HG02763 (cell line): ENCODE data around the gene NOL4L.

ENCODE experiments used
- ATAC-seq: cut with Tn5 transposase; IDR thresholded peaks from one replicate; pipeline ENCODE4 v1.9.1; 2021; ENCODE audit warnings: mild to moderate bottlenecking, moderate library complexity; ENCODE audit not compliant: unreplicated experiment

NOL4L gene

GRCh38 chr20:32563311-32564272 lies 21.5 kb downstream of the NOL4L start:
- no peak for ATAC-seq

- ATAC-seq: no peak
Measured at GRCh38 chr20:32562495-32562911, 22.6 kb downstream of the NOL4L start.

- ATAC-seq: no peak
Measured at GRCh38 chr20:32560989-32561830, 23.9 kb downstream of the NOL4L start.

GRCh38 chr20:32560482-32560988 lies 24.6 kb downstream of the NOL4L start:
- ATAC-seq: no peak

- ATAC-seq: no peak
Measured at GRCh38 chr20:32559753-32560380, 25.3 kb downstream of the NOL4L start.

GRCh38 chr20:32559205-32559752 lies 25.9 kb downstream of the NOL4L start:
- ATAC-seq: no peak

- ATAC-seq: no peak
Measured at GRCh38 chr20:32558526-32558925, 26.6 kb downstream of the NOL4L start.

- ATAC-seq: no peak
Measured at GRCh38 chr20:32557319-32557718, 27.8 kb downstream of the NOL4L start.

GRCh38 chr20:32556312-32557184 lies 28.6 kb downstream of the NOL4L start:
- no peak for ATAC-seq

- no peak for ATAC-seq
Measured at GRCh38 chr20:32555584-32555983, 29.5 kb downstream of the NOL4L start.

- ATAC-seq: no peak
Measured at GRCh38 chr20:32554965-32555289, 30.2 kb downstream of the NOL4L start.

- no peak for ATAC-seq
Measured at GRCh38 chr20:32553618-32554017, 31.5 kb downstream of the NOL4L start.

GRCh38 chr20:32551693-32552092 lies 33.4 kb downstream of the NOL4L start:
- ATAC-seq: no peak

GRCh38 chr20:32549842-32550241 lies 35.3 kb downstream of the NOL4L start:
- ATAC-seq: no peak

GRCh38 chr20:32547753-32548034 lies 37.4 kb downstream of the NOL4L start:
- no peak for ATAC-seq

- ATAC-seq: no peak
Measured at GRCh38 chr20:32546918-32547752, 38.0 kb downstream of the NOL4L start.

- ATAC-seq: no peak
Measured at GRCh38 chr20:32544893-32545840, 40.0 kb downstream of the NOL4L start.

GRCh38 chr20:32544260-32544722 lies 40.8 kb downstream of the NOL4L start:
- ATAC-seq: no peak
